ENCODE measurements around the gene DHX36.

Gene DHX36

GRCh38 chr3:154310840-154311239 lies 13.4 kb downstream of the DHX36 start:
- H3K4me3 Mint-ChIP-seq: no peak overlapping the region
- DNase-seq: no peak
- CTCF ChIA-PET: no interaction called here
- no peaks in the 10 kb centered on the region for H3K27me3 Mint-ChIP-seq
- H3K36me3 Mint-ChIP-seq: peaks cover 58% of the 10 kb centered on the region
- no peak overlapping the region for H3K27ac Mint-ChIP-seq
- H3K9me3 Mint-ChIP-seq: no peaks in the 10 kb centered on the region
- peaks cover 8% of the 10 kb centered on the region for H3K4me1 Mint-ChIP-seq

DNA sequence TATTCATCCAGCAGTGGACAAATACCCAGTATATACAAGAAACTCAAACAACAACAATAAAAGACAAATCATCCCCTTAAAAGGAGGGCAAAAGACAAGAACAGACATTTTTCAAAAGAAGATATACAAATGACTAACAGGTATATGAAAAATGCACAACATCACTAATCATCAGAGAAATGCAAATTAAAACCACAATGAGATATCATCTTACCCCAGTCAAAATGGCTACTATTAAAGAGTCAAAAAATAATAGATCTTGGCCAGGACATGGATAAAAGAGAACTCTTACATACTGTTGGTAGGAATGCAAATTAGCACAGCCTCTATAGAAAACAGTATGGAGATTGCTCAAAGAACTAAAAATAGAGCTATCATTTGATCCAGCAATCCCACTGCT lies 16.9 kb downstream of the DHX36 start:
- H3K27me3 Mint-ChIP-seq: no peaks in the 10 kb centered on the region
- H3K4me1 Mint-ChIP-seq: peaks cover 8% of the 10 kb centered on the region
- no peak overlapping the region for H3K4me3 Mint-ChIP-seq
- H3K36me3 Mint-ChIP-seq: peaks cover 51% of the 10 kb centered on the region
- H3K27ac Mint-ChIP-seq: no peak overlapping the region
- DNase-seq: no peak
- no peaks in the 10 kb centered on the region for H3K9me3 Mint-ChIP-seq
- CTCF ChIA-PET: no interaction called here

DNA sequence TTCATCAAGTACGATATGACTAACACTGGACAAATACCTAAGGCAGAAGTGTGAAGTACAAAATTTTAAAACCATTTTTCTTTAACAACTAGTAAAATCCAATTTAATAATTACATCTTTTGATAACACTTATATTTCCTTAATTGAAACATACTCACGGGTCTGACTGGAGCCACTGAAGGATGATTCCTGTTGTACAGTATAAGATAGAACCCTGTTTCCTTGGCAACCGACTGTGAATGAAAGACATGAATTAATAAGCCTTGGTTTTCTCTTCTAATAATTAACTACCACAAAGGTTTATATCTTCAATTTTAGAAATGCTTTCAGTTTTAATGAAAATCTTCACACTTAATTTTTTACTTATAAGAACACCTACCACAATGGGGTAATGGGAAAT lies 19.4 kb downstream of the DHX36 start:
- Mint-ChIP-seq H3K27ac (no peak overlapping the region), H3K27me3 (no peaks in the 10 kb centered on the region), H3K4me3 (no peak overlapping the region), H3K4me1 (peaks cover 8% of the 10 kb centered on the region), H3K9me3 (no peaks in the 10 kb centered on the region), H3K36me3 (peaks cover 62% of the 10 kb centered on the region)
- CTCF ChIA-PET: no interaction called here
- DNase-seq: no peak

GRCh38 chr3:154304116-154304786 lies 20.0 kb downstream of the DHX36 start:
- DNase-seq: no peak
- peaks cover 8% of the 10 kb centered on the region for H3K4me1 Mint-ChIP-seq
- H3K4me3 Mint-ChIP-seq: no peak overlapping the region
- H3K9me3 Mint-ChIP-seq: no peaks in the 10 kb centered on the region
- CTCF ChIA-PET: no interaction called here
- no peak overlapping the region for H3K27ac Mint-ChIP-seq
- H3K27me3 Mint-ChIP-seq: no peaks in the 10 kb centered on the region
- peaks cover 55% of the 10 kb centered on the region for H3K36me3 Mint-ChIP-seq

DNA sequence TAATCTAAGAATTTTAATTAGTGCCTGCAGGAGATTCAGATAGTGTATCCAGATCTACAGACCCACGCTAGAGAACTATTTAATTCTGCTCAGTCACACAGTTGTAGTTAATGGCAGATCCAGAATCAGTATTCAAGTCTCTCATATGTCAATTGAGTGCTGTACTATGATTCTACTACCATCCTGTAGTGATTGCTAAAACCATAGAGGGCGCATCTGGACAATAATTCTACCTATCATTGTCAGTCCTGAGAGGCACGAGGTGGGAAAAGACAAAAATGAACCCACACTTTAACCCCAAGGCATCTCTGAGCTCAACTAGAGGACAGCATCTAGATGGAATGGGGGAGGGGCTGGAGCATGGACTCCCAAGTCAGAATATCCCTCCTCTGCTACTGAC lies 22.7 kb downstream of the DHX36 start:
- CTCF ChIA-PET: interaction anchor here (0.9 to 1.4 kb wide), 2 partner anchors 13 to 23 kb away, joined by 3 read pairs; no protein-coding TSS in a partner anchor
- Mint-ChIP-seq H3K9me3 (no peaks in the 10 kb centered on the region), H3K27me3 (no peaks in the 10 kb centered on the region), H3K27ac (no peak overlapping the region), H3K36me3 (peaks cover 48% of the 10 kb centered on the region), H3K4me3 (no peak overlapping the region), H3K4me1 (no peaks in the 10 kb centered on the region)
- no peak for DNase-seq

- Mint-ChIP-seq H3K4me1 (no peaks in the 10 kb centered on the region), H3K36me3 (peaks cover 42% of the 10 kb centered on the region), H3K27me3 (no peaks in the 10 kb centered on the region), H3K27ac (no peak overlapping the region), H3K9me3 (no peaks in the 10 kb centered on the region), H3K4me3 (no peak overlapping the region)
- CTCF ChIA-PET: no interaction called here
- no peak for DNase-seq
These were observed 30.3 kb downstream of the DHX36 start for GRCh38 chr3:154294016-154294415.

GRCh38 chr3:154290187-154290586 lies 34.1 kb downstream of the DHX36 start:
- Mint-ChIP-seq H3K9me3 (no peaks in the 10 kb centered on the region), H3K4me3 (no peak overlapping the region), H3K36me3 (peaks cover 46% of the 10 kb centered on the region), H3K27me3 (no peaks in the 10 kb centered on the region), H3K27ac (no peak overlapping the region), H3K4me1 (peaks cover 2% of the 10 kb centered on the region)
- CTCF ChIA-PET: no interaction called here
- no peak for DNase-seq

- no peak overlapping the region for H3K4me3 Mint-ChIP-seq
- no peak for DNase-seq
- no peaks in the 10 kb centered on the region for H3K9me3 Mint-ChIP-seq
- H3K27ac Mint-ChIP-seq: no peak overlapping the region
- CTCF ChIA-PET: no interaction called here
- H3K4me1 Mint-ChIP-seq: peaks cover 2% of the 10 kb centered on the region
- H3K36me3 Mint-ChIP-seq: peaks cover 57% of the 10 kb centered on the region
- H3K27me3 Mint-ChIP-seq: no peaks in the 10 kb centered on the region
These were observed 39.1 kb downstream of the DHX36 start for GRCh38 chr3:154285221-154285620.

DNA sequence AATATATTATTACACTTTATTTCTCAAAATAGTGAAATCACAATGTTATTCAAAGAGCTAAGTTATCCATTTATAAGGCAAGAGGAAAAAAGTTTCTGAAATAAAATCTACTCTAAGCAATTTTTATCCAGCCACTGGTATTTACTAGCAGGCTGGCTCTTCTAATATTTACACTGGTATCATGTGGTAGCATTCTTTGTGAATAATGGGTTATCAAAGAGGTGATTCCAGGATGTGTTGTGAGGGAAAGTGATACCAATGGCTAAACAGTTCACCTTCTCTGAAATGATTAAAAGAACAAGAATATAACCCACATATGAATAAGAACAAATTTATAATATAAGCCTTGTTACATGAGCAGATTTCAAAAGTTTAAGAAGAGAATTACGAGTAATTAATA lies 44.1 kb downstream of the DHX36 start:
- Mint-ChIP-seq H3K9me3 (no peaks in the 10 kb centered on the region), H3K4me1 (no peaks in the 10 kb centered on the region), H3K4me3 (no peak overlapping the region), H3K36me3 (peaks cover 57% of the 10 kb centered on the region), H3K27me3 (no peaks in the 10 kb centered on the region), H3K27ac (no peak overlapping the region)
- no peak for DNase-seq
- CTCF ChIA-PET: no interaction called here

GRCh38 chr3:154275965-154276364 lies 48.3 kb downstream of the DHX36 start:
- CTCF ChIA-PET: no interaction called here
- Mint-ChIP-seq H3K36me3 (peaks cover 50% of the 10 kb centered on the region), H3K9me3 (no peaks in the 10 kb centered on the region), H3K27ac (no peak overlapping the region), H3K4me3 (no peak overlapping the region), H3K27me3 (no peaks in the 10 kb centered on the region), H3K4me1 (no peaks in the 10 kb centered on the region)
- no peak for DNase-seq

GRCh38 chr3:154275292-154275691 lies 49.0 kb downstream of the DHX36 start:
- H3K9me3 Mint-ChIP-seq: no peaks in the 10 kb centered on the region
- no peak overlapping the region for H3K4me3 Mint-ChIP-seq
- H3K36me3 Mint-ChIP-seq: peaks cover 46% of the 10 kb centered on the region
- no peaks in the 10 kb centered on the region for H3K27me3 Mint-ChIP-seq
- no peak overlapping the region for H3K27ac Mint-ChIP-seq
- no peaks in the 10 kb centered on the region for H3K4me1 Mint-ChIP-seq
- no peak for DNase-seq
- CTCF ChIA-PET: no interaction called here

GRCh38 chr3:154274348-154274747 lies 49.9 kb downstream of the DHX36 start:
- peaks cover 49% of the 10 kb centered on the region for H3K36me3 Mint-ChIP-seq
- no peak overlapping the region for H3K27ac Mint-ChIP-seq
- H3K27me3 Mint-ChIP-seq: no peaks in the 10 kb centered on the region

GRCh38 chr3:154273381-154273780 lies 50.9 kb downstream of the DHX36 start:
- CTCF ChIA-PET: no interaction called here
- DNase-seq: no peak
- Mint-ChIP-seq H3K36me3 (peaks cover 51% of the 10 kb centered on the region), H3K9me3 (no peaks in the 10 kb centered on the region), H3K27ac (no peak overlapping the region), H3K4me1 (no peaks in the 10 kb centered on the region), H3K27me3 (no peaks in the 10 kb centered on the region), H3K4me3 (no peak overlapping the region)

More at GRCh38 chr3:154274348-154274747, 49.9 kb downstream of the DHX36 start:
- H3K4me1 Mint-ChIP-seq: no peaks in the 10 kb centered on the region
- H3K9me3 Mint-ChIP-seq: no peaks in the 10 kb centered on the region
- DNase-seq: no peak
- CTCF ChIA-PET: no interaction called here
- H3K4me3 Mint-ChIP-seq: no peak overlapping the region

DNA sequence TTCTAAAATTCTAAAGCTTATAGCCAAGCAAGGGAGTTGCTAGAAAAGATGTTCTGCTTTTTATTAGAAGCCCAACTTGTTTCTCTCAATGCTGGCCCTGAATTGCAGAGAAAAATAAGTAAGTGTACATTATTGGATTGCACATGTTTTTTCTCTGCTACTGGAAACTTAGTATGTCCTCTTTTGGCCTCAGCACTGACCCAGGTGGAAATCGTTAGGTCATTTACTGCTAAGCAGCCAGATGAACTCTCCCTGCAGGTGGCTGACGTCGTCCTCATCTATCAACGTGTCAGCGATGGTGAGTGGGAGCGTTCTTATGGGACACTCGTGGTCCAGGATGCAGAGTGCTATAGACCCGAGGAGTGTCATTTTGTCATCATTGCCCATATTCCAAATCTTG lies 69.8 kb downstream of the DHX36 start:
- no peak for DNase-seq
- peaks cover 8% of the 10 kb centered on the region for H3K4me1 Mint-ChIP-seq
- no peak overlapping the region for H3K27ac Mint-ChIP-seq
- H3K27me3 Mint-ChIP-seq: no peaks in the 10 kb centered on the region
- peaks cover 55% of the 10 kb centered on the region for H3K36me3 Mint-ChIP-seq
- CTCF ChIA-PET: interaction anchor here (1.0 to 1.2 kb wide), 2 partner anchors 24 to 1230 kb away, joined by 3 to 4 read pairs; no protein-coding TSS in a partner anchor
- H3K4me3 Mint-ChIP-seq: no peak overlapping the region
- H3K9me3 Mint-ChIP-seq: no peaks in the 10 kb centered on the region

- DNase-seq: peak; percentile 79
- Mint-ChIP-seq H3K9me3 (no peaks in the 10 kb centered on the region), H3K4me1 (peaks cover 5% of the 10 kb centered on the region), H3K27ac (no peak overlapping the region), H3K4me3 (no peak overlapping the region), H3K36me3 (peaks cover 46% of the 10 kb centered on the region), H3K27me3 (no peaks in the 10 kb centered on the region)
- CTCF ChIA-PET: interaction anchor here (0.7 to 1.3 kb wide), 5 partner anchors 12 to 155 kb away, joined by 3 to 4 read pairs (median 4); no protein-coding TSS in a partner anchor
These were observed 71.3 kb downstream of the DHX36 start for GRCh38 chr3:154252759-154253638.

All from activated naive CD4-positive, alpha-beta T cell treated with anti-CD3 and anti-CD28 coated beads, Interleukin-2, amount 10 ng/mL, durations not matched to agents 7 days and 5 days (primary cell).